Kidney epithelial cell (primary cell): ENCODE results near the gene RMDN2. TPM values are rescaled to one million over a fixed set of nuclear protein-coding genes. Genes with fewer than 3 reads are reported as not detected.
"Not testable (repeated sequence)": the region's sequence is repeated elsewhere in the genome, so short reads cannot be mapped to it uniquely, and the experiment has no call there.

Experiments used
- DNase-seq: peaks from one replicate; pipeline ENCODE4 v3.0.0-alpha.2; 2010; ENCODE audit warnings: low read depth
- H3K27me3 ChIP-seq: 2 replicates; pipeline ENCODE4 v1.6.0; 2011; ENCODE audit warnings: low read length; ENCODE audit not compliant: control insufficient read depth, insufficient read depth
- H3K36me3 ChIP-seq: 2 replicates; pipeline ENCODE4 v1.5.1; 2011; ENCODE audit warnings: low read length; ENCODE audit not compliant: control insufficient read depth, insufficient read depth
- H3K4me3 ChIP-seq: 2 replicates; pipeline ENCODE4 v1.5.1; 2011; ENCODE audit warnings: low read depth, mild to moderate bottlenecking, control low read depth, low read length
- CTCF ChIP-seq: IDR thresholded peaks from 2 replicates; pipeline ENCODE4 v1.5.1; 2011; ENCODE audit warnings: mild to moderate bottlenecking, moderate library complexity, low read length, control low read depth, inconsistent platforms; ENCODE audit not compliant: insufficient read depth, poor library complexity, severe bottlenecking
- total RNA-seq: library from RNA; depleted of rRNA; stranded (reverse); fragments of >200 nt; gene quantifications from 2 replicates; pipeline ENCODE4 v1.2.3, GENCODE V29; 2015

Gene RMDN2
- total RNA-seq, 1 donor from 2014 or later: 2.7 TPM

DNA sequence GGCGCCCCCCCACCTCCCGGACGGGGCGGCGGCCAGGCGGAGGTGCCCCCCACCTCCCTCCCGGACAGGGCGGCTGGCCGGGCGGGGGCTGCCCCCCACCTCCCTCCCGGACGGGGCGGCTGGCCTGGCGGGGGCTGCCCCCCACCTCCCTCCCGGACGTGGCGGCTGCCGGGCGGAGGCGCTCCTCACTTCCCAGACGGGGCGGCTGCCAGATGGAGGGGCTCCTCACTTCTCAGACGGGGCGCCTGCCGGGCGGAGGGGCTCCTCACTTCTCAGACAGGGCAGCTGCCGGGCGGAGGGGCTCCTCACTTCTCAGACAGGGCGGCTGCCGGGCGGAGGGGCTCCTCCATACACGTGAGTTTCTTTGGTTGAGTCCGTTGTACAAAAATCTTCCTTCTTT lies 38.8 kb downstream of the RMDN2 start:
- H3K4me3 ChIP-seq, DNase-seq, H3K27me3 ChIP-seq, H3K36me3 ChIP-seq: not testable (repeated sequence)

DNA sequence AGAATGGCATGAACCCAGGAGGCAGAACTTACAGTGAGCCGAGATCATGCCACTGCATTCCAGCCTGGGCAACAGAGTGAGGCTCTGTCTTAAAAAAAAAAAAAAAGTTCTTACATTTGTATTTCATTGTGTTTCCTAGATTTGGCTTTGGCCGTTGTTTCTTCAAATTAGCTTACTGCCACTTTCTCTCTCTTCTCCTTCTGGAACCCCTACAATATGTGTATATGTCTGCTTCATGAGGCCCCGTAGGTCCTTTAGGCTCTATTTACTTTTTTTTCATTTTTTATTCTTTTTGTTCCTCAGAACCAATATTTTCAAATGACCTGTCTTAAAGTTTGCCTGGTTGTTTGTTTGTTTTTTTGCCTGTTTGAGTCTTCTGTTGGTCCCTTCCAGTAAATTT lies 41.2 kb downstream of the RMDN2 start:
- no peak for TF ChIP-seq CTCF
- Histone ChIP-seq H3K4me3 (no peak overlapping the region), H3K36me3 (no peaks in the 10 kb centered on the region), H3K27me3 (no peaks in the 10 kb centered on the region)
- no peak for DNase-seq

GRCh38 chr2:37969731-37970130 lies 44.6 kb downstream of the RMDN2 start:
- TF ChIP-seq CTCF: no peak
- H3K36me3 ChIP-seq: no peaks in the 10 kb centered on the region
- no peaks in the 10 kb centered on the region for H3K27me3 ChIP-seq
- no peak for DNase-seq
- no peak overlapping the region for H3K4me3 ChIP-seq

DNA sequence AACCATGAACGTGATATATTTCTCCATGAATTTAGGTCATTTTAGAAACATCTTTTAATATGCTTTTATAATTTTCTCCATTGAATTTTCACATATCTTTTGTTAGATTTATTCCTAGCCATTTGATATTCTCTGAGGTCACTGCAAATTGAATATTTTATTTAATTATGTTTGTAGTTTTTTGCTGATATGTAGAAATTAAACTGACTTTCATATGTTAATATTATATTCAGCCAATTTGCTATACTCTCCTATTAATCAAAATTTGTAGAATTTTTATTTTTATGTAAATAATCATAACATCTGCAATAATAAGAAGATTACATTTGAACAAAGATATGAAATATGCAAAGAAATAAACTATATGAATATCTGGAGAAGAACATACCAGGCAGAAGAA lies 46.9 kb downstream of the RMDN2 start:
- no peak overlapping the region for H3K4me3 ChIP-seq
- H3K36me3 ChIP-seq: no peaks in the 10 kb centered on the region
- TF ChIP-seq CTCF: no peak
- no peak for DNase-seq
- no peaks in the 10 kb centered on the region for H3K27me3 ChIP-seq

DNA sequence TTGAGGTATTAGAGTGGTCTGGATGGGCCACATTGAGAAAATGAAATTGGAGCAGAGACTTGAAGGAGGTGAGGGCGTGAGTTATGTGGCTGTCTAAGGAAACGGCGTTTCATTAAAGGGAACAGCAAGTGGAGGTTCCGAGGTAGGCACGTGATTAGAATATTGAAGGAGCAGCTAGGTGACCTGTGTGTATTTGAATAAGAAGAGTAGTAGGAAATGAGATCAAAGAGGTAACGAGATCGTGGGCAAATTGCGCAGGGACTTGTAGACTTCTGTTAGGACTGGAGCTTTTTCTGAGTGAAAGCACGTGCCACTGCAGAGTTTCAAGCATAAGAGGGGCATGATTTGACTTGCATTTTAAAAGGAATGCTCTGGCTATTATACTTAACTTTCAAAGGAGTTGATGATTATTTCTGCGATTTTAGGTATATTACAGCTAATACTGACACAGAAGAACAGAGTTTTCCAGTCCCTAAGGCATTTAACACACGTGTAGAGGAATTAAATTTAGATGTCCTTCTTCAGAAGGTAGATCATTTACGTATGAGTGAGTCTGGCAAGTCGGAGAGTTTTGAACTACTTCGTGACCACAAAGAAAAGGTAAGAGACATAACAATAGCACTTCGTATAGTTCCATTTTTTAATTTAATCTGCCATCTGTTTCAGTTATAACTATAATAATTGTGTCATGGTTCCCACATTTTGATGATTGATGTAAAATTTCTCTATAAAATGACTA lies 48.7 kb downstream of the RMDN2 start:
- TF ChIP-seq CTCF: no peak
- no peaks in the 10 kb centered on the region for H3K36me3 ChIP-seq
- no peak overlapping the region for H3K4me3 ChIP-seq
- no peaks in the 10 kb centered on the region for H3K27me3 ChIP-seq
- DNase-seq: no peak

DNA sequence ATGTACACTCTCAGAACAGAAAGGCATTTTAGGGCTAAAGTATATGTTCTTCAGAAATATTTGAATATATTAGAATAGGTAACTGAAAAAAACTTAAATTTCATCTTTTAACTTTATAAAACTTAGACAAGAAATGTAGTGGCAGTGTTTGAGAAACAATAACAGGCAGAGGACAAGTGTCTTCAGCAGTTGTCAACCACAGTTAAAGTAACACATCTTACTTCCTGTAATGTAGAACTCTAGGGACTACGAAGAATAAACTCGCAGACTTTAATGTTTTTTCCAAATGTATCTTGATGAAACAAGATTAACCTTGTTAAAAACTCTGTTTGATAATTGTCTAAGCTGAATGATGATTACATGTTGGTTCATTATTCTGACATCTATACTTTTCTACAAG lies 50.7 kb downstream of the RMDN2 start:
- no peak for DNase-seq
- Histone ChIP-seq H3K27me3 (no peaks in the 10 kb centered on the region), H3K36me3 (no peaks in the 10 kb centered on the region), H3K4me3 (no peak overlapping the region)
- no peak for TF ChIP-seq CTCF
